AG09319 (cell line): ENCODE data around the gene MKX.

ENCODE experiments used
- DNase-seq: peaks from one replicate; pipeline ENCODE4 v3.0.0-alpha.2; 2010; ENCODE audit warnings: low read depth; ENCODE audit errors: extremely low read depth
- TF ChIP-seq, protein P1 (sequence below): IDR thresholded peaks from 2 replicates; pipeline ENCODE4 v1.5.1; 2011; ENCODE audit warnings: low read depth, mild to moderate bottlenecking, inconsistent platforms, low read length, moderate library complexity

The MKX gene

DNA sequence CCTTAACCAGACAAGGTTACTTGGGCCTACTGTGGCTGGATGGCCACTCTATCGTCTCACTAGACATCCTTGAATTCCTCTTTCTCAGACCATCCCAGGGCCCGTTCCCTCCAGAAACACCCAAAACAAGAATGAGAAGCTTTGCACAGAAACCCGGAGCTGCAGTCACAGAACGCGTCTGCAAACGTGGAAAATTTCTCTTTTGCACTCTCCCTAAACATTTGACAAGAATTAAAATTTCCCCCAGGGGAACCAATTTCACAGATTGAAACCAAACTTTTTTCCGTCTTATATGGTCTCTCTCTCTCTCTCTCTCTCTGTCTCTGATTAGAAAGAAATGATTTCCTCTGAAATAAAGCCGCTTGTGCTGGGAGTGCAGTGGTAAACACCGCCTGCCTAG lies 120.7 kb downstream of the MKX start:
- TF ChIP-seq, protein P1, sequence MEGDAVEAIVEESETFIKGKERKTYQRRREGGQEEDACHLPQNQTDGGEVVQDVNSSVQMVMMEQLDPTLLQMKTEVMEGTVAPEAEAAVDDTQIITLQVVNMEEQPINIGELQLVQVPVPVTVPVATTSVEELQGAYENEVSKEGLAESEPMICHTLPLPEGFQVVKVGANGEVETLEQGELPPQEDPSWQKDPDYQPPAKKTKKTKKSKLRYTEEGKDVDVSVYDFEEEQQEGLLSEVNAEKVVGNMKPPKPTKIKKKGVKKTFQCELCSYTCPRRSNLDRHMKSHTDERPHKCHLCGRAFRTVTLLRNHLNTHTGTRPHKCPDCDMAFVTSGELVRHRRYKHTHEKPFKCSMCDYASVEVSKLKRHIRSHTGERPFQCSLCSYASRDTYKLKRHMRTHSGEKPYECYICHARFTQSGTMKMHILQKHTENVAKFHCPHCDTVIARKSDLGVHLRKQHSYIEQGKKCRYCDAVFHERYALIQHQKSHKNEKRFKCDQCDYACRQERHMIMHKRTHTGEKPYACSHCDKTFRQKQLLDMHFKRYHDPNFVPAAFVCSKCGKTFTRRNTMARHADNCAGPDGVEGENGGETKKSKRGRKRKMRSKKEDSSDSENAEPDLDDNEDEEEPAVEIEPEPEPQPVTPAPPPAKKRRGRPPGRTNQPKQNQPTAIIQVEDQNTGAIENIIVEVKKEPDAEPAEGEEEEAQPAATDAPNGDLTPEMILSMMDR = no peak
- no peak for DNase-seq
